ENCODE results near the gene DROSHA.
A peak's percentile ranks its signal among the peaks of the same experiment; 100 is the strongest.
"Not testable (repeated sequence)": the region's sequence is repeated elsewhere in the genome, so short reads cannot be mapped to it uniquely, and the experiment has no call there.

The DROSHA gene

DNA sequence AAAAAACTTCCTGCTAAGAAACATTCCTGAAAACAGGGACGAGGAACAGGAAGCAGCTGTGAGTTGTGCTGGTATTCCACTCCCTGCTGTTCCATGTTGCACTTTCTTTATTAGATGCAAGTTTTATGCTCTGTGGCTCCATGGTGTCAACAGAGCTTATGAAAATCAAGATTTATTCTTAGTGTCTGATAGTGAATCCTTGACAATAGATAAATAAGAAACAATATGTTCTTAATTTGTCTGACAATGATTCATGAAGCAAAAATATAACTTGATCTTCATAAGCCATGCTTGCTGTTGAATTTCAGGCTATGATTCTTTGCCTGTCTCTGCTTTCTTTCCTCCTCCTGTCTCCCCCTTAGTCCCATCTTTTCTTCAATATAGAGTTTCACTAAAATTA lies 119.6 kb downstream of the DROSHA start:
- DNase-seq = peak; percentile 29

DNA sequence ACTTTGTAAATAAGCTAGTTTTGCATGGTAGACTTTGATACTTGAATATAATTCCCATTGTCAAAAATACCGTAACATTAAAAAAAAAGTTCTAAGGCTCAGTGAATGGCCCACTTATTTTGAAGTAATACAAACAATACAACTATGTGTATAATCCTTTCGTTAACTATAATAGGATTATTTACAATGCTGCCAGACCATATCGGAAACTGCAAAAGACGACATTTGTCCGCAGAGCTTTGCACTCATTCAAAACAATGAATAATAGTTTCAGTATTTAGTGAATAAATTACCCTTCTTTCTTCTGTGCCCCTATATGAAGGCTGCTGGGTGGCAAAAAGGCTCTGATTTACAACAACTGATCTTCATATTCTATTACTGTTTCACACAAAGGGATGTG lies 121.8 kb downstream of the DROSHA start:
- DNase-seq = no peak

DNA sequence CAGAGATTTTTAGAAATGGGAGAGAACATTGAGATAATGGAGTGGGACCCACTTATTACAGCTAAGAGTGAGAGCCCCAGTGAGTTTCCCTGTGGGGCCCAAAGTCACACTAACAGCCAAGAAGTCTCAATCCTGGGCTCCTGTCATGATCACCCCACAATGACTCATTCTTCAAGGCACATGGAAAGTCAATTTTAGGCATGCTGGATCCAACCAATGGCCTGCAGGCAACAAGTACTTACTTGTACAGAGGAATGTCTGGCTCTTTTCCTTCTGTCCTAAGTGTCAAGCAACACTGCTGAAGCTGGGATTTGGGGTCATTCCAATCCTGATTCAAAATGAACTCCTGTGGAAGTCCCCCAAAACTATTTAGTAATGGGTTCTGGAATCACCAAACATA lies 123.1 kb downstream of the DROSHA start:
- peak; percentile 91 for DNase-seq

- peak; percentile 61 for DNase-seq
These were observed 123.8 kb downstream of the DROSHA start for GRCh38 chr5:31407921-31408693.

DNA sequence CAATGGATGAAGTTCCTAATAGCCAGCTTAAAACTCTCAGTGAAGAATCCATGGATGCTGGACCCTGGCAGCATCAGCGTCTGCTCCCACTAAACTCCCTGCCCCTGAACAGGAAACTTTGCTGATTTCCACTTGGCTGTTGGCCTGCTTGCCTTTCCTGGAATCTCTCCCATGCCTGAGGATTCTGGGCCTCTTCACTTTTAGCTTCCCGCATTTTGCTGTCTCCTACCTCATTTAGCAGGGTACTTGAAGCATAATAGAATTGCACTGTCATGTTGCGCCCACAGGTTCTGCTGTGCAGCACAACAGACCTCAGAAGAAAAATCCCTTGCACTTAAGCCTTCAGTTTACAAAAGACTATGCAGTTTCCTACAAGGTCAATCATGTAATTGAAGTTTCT lies 127.6 kb downstream of the DROSHA start:
- no peak for DNase-seq

DNA sequence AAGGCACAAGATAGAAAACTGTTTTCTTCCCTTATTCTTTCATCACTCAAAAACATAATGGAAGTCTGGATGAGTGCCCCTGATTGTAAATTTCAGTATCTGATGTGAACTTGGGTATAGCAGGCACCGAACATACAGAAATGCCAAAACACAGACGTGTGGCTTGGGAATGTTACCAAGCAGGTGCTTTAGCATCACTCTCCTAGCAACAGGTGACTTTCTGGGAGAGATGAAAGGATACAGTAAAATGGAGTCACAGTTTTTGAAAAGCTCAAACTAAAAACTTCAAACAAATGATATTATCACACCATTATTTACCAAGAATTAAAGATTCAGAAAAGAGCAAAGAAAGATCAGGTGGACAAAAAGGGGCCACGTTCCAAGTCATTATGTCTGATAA lies 130.2 kb downstream of the DROSHA start:
- DNase-seq = no peak

- DNase-seq = no peak
These were observed 133.9 kb downstream of the DROSHA start for GRCh38 chr5:31397926-31398557.

- no peak for DNase-seq
These were observed 135.1 kb downstream of the DROSHA start for GRCh38 chr5:31396611-31397295.

- DNase-seq = not testable (repeated sequence)
These were observed 136.3 kb downstream of the DROSHA start for GRCh38 chr5:31395450-31396045.

DNA sequence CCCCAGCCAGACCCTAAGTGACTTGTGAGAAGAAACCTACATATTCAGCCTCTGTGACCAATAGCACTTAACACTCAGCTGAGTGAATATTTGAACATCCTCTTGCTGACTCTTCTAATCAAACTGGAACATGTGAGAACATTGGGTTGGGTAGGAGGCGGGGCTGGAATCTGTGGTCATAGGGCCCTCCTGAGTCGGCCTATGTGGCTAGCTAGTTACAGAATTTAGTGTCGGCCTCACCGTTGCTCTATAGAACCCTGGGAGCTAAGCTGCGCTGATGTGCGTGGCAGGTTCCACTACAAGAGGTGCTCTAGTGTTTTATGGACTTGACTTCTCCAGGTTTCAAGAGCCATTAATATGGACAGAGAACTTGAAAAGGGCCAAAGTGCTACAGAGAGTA lies 138.8 kb downstream of the DROSHA start:
- no peak for DNase-seq

- DNase-seq = no peak
These were observed 139.8 kb downstream of the DROSHA start for GRCh38 chr5:31392061-31392460.

DNA sequence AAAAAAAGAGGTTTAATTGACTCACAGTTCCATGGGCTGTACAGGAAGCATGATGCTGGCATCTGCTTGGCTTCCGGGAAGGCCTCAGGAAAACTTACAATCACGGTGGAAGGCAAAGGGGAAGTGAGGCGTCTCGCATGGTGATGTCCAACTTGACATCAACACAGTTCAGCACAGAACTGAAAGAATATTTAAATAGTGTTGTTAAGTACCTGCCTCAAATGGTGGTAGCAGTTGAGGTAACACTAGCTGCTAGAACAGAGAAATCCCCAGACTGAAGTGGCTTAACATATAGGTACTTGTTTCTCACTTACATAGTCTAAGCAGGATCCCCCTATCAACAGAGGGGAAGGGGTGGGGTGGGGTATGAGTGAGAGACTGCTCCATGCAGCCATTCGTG lies 141.6 kb downstream of the DROSHA start:
- no peak for DNase-seq

DNA sequence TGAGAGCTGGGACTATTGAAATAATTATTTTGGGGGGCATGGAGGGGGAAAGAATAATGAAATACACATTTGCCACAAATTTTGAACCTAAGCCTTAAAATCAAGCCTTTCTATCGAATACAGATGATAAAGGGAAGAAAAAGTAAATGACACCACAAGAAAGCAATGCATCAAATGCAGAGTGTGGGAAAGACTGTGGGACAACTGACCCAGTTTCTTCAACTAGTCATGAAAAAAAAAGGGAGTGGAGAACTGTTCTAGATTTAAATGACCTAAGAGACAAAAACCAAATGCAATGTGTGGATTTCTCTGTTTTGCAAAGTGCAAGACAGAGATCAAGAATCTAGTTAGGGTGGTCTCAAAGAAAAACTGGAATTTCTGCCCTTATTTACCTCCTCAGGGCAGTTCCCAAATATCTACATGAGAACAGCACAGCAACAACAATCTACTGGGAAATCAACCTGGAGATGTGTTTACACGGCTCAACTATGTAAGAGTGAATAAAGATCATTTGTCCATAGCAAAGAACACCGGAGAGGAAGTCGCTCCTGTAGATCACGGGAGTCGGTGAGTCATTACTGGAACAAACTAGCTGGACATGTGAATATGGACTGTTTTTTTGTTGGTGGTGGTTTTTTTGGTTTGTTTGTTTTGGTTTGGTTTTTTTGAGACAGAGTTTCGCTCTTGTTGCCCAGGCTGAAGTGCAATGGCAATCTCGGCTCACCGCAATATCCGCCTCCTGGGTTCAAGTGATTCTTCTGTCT lies 145.9 kb downstream of the DROSHA start:
- no peak for DNase-seq

GRCh38 chr5:31383734-31384133 lies 148.2 kb downstream of the DROSHA start:
- DNase-seq = no peak

DNA sequence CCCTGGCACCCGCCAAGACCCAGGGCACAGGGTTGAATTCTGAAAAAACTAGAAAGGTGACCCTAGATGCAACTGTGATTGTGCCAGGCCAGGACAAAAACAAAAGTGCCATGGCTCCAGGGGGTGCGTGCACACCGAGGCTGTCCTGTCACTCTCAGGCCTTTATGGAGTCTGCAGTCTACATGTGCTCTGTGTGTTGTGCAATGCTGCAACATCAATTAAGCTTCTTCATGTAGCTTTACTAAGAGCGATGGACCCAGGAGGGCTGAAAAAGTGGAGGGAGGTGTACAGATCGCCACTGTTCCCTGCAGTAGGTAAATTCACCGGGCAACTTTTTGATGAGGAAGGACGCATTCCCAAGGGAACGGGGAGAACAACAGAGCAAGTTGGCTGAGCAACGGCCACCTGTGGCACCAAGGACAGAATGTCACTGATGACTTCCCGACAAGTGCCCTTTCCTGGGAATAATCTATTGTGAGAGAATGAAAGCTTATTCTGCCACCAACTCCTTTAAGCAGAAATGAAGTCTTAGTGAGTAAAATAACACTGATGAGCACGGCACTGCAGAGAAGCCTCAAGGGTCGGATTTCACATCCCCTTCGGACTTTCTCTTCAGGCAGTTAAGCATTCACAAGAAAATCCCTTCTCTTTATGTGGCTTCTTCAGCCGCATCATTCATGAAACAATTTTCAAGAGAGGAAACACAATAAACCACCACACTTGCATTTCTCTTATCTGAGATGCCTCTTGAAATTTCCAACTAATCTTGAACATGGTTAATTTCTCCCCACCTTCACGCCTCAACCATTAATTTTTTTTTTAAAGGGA lies 149.6 kb downstream of the DROSHA start:
- DNase-seq = no peak

DNA sequence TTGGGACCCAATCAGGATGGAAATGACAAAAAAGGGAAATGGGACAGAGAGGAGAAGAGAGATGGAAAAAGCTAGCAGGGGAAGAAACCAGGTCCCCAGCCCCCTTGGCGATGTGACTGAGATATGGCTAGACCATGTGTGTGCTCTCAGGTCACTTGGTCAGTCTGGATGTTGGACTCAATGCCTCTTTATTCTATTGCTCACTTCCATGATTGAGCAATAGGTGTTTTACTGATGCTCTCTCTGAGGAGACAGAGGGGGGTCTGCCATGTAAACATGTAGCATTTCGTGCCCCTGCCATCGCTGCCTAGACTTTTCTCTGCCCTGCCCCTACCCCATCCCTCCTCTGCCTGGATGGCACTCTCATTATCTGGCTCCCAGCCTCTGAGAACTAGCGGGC lies 150.6 kb downstream of the DROSHA start:
- DNase-seq = no peak

- DNase-seq = no peak
These were observed 151.8 kb downstream of the DROSHA start for GRCh38 chr5:31380049-31380448.

GRCh38 chr5:31378838-31379237 lies 153.1 kb downstream of the DROSHA start:
- no peak for DNase-seq

GRCh38 chr5:31378136-31378535 lies 153.8 kb downstream of the DROSHA start:
- DNase-seq = no peak

DNA sequence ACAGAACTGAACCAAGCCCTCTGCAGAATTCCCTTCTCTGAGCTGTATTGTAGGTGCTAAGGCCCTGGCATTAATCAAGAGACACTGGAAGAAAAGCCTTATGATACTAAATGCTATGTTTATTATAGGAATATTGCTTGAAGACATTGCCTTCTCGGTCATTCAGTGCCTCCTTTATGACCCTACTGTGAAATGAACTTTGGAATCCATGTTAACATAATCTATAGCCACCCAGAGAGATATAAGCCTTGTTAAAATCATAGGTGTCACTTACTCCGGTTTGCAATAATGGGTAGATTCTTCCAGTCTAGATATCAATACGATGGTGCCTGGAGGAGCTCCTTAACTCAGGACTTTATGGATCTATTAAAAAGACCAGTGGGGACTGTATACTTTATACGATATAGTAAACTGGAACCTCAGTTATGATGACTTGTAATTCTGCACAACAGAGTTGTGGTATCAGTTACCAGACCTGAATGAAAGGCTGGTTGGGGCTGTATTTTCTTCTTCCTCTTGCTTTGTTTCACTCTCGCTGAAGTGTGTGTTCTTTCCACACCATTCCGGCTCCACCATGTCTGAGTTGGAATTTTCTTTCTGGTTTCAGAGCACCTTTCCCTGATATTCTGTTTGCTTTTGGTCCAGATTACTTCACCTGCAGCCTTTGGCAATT lies 154.5 kb downstream of the DROSHA start:
- DNase-seq = no peak

DNA sequence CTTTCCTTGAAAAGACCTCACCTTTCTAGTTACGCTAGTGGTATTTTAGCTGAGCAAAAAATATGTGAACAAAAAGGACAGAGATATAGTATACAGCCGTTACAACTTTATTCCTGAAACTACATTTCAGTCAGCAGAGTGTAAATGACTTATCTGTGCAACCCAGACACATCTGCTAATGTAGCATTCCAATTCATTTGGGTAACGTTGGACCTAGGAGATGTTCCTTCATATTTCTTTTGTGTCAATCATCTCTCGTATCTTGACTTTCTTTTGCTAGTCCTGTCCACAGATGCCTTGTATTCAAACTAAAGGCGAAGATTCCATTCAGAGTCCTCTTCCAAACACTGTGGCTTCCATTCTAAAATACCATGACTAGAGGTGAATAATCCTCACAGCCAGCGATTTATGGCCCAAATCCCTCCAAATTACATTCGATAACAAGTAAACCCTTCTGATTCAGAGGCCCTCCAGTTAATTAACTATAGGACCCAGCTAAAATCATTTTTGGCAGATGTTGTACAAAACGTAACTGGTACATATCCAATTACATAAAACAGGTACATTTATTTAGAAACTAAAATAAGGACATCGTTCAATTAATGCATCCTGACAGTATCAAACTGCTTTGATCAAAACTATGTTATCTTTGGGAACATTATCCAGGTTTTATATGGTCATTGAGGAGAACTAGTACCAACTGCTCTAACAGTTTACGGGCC lies 155.7 kb downstream of the DROSHA start:
- DNase-seq = no peak
